GM19238 (cell line): ENCODE measurements around the gene FAM83C.

Experiments
- DNase-seq: peaks from one replicate; pipeline ENCODE4 v3.0.0; 2011; ENCODE audit warnings: low spot score; ENCODE audit not compliant: insufficient read length

FAM83C gene

GRCh38 chr20:35299780-35300179 is 7.6 kb upstream of the FAM83C start:
- no peak for DNase-seq

DNA sequence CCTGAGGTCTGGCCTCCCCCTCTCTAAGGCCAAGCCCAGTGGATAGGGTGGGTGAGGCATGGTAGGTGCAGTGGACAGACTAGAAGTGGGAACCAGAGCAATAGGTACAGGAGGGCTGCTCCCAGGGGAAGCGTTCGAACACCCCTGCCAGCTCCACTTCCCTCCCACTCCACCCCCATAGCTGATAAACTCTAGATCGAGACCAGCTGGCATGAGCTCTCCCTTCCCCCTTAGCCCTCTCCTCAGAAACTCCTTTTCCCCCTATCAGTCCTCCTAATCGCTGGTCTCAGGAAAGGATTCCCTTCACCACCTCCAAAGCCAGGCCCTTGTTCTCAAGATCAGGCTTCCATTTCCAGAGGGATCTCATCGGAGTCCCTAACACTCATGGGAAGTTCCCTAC is 6.0 kb upstream of the FAM83C start:
- DNase-seq = no peak

- no peak for DNase-seq
These were observed 5.5 kb upstream of the FAM83C start for GRCh38 chr20:35297740-35298139.

- DNase-seq = no peak
These were observed 4.9 kb upstream of the FAM83C start for GRCh38 chr20:35297155-35297554.

DNA sequence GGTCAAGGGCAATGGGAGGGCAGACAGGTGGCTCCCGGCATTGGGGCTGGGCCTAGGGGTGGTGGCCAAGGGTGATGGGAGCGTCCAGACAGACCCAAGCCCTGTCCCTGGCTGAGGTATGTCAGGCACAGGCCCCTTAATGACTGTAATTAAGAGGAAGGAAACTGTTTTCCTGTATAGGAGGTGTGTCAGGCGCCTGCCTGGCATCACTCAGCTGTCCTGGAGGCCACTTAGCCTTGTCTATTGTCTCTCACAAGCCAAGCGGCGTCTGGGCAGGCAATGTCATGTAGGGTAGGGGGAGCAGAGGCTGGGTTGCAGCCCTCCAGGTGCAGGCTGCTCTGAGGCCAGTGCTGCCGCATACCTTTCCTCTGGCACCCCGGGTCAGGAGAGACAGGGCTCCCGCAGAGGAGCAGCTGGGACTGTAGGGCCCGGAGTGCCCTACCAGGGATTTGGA is 3.9 kb upstream of the FAM83C start:
- no peak for DNase-seq

GRCh38 chr20:35295674-35296073 is 3.4 kb upstream of the FAM83C start:
- no peak for DNase-seq

DNA sequence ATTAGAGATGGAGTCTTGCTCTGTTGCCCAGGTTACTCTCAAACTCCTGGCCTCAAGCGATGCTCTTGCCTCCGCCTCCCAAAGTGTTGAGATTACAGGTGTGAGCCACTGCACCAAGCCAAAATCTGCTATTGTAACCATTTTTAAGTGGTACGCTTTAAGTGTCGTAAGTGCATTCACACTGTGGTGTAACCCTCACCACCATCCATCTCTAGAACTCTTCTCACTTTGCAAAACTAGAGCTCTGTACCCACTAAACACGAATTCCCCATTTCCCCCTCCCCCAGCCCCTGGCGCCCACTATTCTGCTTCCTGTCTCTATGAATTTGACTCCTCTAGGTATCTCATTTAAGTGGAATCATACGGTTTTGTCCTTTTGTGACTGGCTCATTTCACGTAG is 2.8 kb upstream of the FAM83C start:
- DNase-seq = no peak

DNA sequence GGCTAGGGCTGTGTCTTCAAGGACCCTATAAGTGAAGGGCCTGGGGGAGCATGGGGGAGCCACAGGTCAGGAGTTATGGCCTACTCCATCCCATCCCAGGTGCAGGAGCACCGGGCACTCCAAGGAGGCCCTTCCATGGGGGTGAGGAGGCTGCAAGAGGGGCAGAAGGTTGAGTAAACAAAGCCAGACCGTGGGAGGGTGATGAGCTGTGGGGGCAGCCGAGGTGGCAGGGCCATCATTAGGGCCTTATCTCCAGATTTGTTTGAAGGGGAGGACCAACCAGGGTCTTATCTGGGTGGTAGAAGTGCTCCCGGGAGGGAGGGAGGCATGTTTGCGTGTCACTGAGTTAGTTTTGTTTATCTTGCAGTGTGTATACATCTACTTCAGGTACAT is 2.1 kb upstream of the FAM83C start:
- no peak for DNase-seq

DNA sequence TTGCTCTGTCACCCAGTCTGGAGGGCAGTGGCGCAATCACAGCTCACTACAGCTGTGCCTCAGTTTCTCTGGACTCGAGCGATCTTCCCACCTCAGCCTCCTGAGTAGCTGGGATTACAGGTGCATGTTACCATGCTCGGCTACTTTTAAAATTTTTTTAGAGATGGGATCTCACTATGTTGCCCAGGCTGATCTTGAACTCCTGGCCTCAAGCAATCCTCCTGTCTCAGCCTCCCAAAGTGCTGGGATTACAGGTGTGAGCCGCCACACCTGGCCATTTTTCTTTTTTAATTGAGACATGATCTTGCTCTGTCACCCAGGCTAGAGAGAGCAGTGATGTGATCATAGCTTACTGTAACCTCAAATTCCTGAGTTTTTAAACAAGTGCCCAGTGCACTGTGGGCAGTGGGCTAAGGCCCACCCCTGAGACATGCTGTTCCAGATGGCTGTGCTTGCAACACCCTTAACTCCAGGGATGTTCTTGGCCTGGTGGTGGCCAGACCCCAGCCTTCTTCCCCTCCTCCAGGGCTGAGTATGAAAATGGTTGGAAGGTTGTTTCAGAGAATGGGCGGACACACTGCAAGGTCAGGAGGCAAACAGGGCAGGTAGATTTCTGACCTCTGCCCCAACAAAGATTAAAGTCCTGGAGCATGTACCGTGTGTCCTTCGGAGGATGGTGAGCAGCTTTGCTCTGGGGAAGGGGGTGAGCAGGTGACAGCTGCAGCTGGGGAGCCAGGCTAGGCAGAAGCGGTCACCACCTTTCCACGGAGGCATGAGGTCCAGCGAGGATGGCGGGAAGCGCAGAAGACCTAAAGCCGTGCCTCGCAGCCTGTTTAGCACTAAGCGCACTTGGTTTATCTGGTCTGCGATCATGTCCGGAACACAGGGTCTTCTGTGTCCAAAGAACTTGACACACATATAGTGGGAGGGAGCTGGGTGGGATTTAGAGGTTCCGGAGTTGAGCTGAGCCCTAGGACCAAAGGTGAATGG is 1.4 kb upstream of the FAM83C start:
- DNase-seq = no peak

- DNase-seq = no peak
These were observed 470 bp upstream of the FAM83C start for GRCh38 chr20:35292504-35293285.

DNA sequence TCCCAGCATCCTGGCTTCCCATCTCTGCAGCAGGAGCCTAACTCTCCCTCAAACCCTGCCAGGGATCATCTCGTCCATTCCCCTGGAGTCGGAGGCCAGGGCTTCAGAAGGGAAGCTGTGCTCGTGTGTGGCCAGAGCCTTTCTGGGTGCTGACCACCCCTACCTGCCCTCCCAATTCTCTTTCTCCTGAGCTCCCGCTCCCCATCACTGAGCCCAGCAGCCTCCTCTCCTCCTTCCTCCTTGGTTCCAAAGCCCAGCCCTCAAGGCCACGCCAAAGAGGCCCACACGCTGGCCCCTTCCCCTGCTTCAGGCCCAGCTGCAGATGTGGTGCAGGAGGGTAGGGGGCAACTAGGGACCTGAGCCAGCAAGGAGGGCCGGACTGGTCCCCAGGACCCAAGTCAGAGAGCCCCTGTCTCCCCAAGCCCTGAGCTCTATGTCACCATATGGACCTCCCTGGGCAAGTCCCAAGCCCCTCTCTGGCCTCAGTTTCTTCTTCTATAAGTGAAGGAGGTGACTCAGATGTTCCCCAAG is 1.3 kb downstream of the FAM83C start:
- DNase-seq = no peak

DNA sequence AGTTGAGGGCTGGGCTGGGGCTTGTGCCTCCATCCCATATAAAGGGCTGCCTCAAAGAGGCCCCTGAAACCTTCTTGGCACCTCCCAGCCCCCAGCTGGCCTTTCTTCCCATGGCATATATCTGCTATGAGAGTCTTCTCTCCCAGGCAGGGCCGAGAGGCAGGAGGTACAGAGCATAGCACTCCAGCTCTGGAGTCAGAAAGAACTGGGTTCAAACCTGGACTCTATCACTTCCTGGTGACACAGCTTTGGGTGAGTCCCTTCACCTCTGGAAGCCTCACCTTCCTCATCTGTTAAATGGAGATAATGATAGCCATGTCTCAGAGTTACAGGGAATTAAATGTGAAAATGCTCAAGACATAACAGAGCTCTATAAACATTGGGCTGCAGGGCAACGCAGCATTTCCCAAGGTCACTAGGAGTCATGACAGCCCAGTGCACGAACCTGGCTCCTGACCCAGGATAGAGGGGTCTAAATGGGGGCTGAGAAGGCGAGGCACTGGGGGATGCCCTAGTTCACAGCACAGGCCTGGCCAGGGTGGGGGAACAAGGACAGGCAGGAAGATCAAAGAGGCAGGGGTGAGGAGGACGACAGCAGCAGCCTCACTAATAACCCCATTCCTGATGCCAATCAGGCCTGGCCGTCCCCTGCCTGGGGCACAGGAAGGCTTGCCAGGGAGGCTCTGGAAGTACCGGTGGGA is 1.9 kb downstream of the FAM83C start:
- no peak for DNase-seq

DNA sequence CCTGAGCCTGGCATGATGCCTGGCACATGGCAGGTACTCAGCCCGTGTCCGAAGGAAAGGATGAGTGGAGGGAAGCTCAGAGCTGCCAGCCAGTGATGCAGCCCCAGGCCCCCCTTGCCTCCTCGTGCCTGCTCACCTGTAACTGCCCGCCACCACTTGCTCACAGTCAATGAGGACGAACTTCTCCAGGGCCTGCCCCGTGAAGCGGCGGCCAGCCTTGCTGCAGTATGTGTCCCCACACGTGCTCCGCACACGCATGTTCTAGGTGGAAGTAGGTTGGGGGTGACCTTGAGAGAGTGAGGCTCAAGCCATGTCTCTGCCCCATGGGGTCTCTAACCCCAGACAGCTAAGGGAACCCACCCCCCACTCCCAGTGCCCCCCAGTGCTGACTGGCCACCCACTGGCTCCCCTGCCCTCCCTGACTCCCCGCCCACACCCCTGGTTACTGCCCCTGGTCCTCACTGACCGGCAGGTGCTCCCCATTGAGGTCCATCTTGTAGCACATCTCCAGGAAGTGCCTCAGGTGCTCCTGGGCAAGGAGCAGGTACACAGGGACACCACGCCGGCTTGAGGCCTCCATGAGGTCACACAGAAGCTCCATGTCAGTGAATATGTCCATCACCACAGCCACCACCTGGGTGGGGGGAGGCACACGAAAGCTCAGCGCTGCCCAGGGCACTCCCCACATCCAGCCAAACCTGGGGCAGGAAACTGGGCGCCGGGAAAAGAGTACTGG is 3.7 kb downstream of the FAM83C start:
- no peak for DNase-seq

- DNase-seq = no peak
These were observed 4.5 kb downstream of the FAM83C start for GRCh38 chr20:35287509-35288324.

GRCh38 chr20:35286899-35287508 is 5.2 kb downstream of the FAM83C start:
- DNase-seq = no peak

DNA sequence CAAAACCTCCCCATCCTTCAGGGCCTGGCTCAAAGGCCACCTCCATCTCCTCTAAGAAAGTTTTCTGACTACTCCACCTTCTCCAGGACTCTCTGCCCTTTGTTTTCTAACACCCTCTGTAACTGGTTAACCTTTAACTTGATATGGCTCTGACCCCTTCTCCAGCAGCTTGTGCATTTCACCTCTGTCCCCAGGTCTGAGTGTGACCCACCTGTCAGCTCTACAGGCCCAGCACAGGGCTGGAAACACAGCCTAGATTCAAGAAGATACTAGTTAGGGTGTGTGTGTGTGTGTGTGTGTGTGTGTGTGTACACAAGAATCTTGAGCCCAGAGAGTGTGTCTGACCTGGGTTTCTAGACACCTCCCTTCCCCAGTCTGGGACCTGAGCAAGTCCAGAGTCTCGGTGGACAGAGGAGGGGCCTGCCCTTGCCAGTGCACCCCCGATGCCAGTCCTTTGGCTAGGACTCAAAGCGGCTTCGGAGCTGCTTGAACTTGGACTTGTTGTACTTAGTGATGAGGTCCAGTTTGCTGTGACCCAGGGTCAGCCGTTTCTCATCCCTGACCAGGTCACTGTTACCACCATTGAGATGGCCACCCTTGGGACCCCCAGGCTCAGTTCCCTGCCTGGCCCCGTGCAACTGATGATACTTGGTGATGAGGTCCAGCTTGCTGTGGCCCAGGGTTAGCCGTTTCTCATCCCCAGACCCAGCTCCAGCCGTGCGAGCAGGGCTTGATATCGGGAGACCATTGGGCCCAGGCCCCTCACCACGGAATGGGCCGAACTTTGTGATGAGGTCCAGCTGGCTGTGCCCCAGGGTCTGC is 5.9 kb downstream of the FAM83C start:
- DNase-seq = no peak

DNA sequence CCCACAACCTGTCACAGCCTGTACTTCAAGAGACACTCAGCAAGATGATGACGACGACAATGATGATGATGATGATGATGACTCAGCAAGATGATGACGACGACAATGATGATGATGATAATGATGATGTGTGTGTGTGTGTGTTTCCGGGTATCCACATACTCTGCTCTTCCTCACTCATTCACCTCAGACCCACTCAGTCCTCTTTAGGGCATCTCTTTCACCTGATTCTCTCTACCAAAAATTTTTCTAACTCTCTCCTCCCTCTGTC is 6.5 kb downstream of the FAM83C start:
- no peak for DNase-seq

DNA sequence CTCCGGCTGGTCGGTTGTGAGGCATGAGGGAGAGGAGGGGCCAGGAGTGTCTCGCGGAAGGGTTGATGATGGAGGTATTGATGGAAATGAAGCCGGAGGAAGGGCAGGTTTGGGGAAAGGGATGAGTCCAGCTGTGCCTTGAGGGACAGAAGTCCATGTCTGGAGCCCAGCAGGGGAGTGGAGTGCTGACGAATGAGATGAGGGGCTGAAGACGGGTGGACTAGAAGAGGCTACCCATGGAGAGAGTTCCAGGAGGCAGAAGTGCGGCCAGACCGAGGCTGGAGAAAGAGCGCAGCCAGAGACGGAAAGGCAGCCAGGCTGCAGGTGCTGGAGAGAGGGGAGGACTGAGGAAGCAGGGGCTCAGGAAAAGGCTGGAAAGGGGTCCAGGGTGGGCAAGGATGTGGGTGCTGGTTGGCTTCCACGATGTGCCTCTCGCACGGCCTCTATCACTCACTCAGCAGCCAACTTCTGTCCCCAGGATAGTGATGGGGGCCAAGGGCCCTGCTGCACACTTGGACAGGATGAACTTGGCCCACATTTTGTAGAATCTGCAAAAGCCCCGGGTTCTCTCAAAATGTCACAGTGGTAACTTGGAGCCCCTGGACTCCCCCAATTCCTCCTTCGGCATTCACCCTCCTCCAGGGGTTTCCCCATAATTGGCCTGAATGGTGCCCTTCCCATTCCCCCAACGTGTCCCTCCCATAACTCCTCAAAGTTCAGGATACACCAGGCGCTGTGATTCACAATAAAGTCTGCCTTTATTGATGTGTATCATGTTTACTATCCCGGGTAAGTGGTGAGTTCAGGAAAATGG is 7.0 kb downstream of the FAM83C start:
- DNase-seq = no peak
